Liver (tissue), 9 donors: ENCODE results near the gene LKAAEAR1. TPM values are rescaled to one million over a fixed set of nuclear protein-coding genes. Genes with fewer than 3 reads are reported as not detected.

Experiments used
- DNase-seq: peaks from one replicate; pipeline ENCODE4 v3.0.0-alpha.2; 2017; ENCODE audit warnings: low spot score
- H3K27ac ChIP-seq, 2 donors: one replicate each; pipeline ENCODE4 v1.7.0; 2013; ENCODE audit warnings: inconsistent platforms in 2 of 2, low read length in 2 of 2, control low read depth in 1 of 2, low read depth in 1 of 2, mild to moderate bottlenecking in 1 of 2
- H3K27me3 ChIP-seq, 4 donors: one replicate each; pipeline versions ENCODE4 v1.6.1 to v1.7.0; 2013; ENCODE audit warnings: low read length in 3 of 4, inconsistent platforms in 1 of 4, mild to moderate bottlenecking in 1 of 4, moderate library complexity in 1 of 4; ENCODE audit not compliant: control insufficient read depth in 4 of 4, insufficient read depth in 4 of 4
- H3K36me3 ChIP-seq, 4 donors: one replicate each; pipeline versions ENCODE4 v1.6.1 to v1.7.0; 2013; ENCODE audit warnings: low read length in 3 of 4, mild to moderate bottlenecking in 3 of 4, low read depth in 1 of 4, moderate library complexity in 1 of 4; ENCODE audit not compliant: control insufficient read depth in 4 of 4, insufficient read depth in 3 of 4
- H3K4me1 ChIP-seq, 4 donors: one replicate each; pipeline versions ENCODE4 v1.6.1 to v1.7.0; 2013; ENCODE audit warnings: low read length in 3 of 4, mild to moderate bottlenecking in 3 of 4, moderate library complexity in 1 of 4; ENCODE audit not compliant: control insufficient read depth in 4 of 4, insufficient read depth in 4 of 4
- H3K4me3 ChIP-seq, 3 donors: one replicate each; pipeline versions ENCODE4 v1.6.1 to v1.7.0; 2013; ENCODE audit warnings: low read length in 3 of 3, control low read depth in 1 of 3, low read depth in 1 of 3, mild to moderate bottlenecking in 1 of 3
- H3K9ac ChIP-seq, 2 donors: one replicate each; pipeline ENCODE4 v1.7.0; 2013; ENCODE audit warnings: low read length in 2 of 2, mild to moderate bottlenecking in 2 of 2, moderate library complexity in 2 of 2, control low read depth in 1 of 2, low read depth in 1 of 2
- H3K9me3 ChIP-seq, 4 donors: one replicate each; pipeline versions ENCODE4 v1.6.1 to v1.7.0; 2013; ENCODE audit warnings: low read length in 3 of 4; ENCODE audit not compliant: control insufficient read depth in 4 of 4
- EGR1 ChIP-seq, 2 donors: IDR thresholded peaks; 2 replicates each; pipeline ENCODE4 v1.6.1; 2016 to 2018; ENCODE audit warnings: antibody characterized with exemption in 2 of 2, low read depth in 2 of 2
- FOXA1 ChIP-seq: IDR thresholded peaks from 2 replicates; pipeline ENCODE4 v1.6.1; 2016; ENCODE audit warnings: antibody characterized with exemption
- FOXA2 ChIP-seq: IDR thresholded peaks from 2 replicates; pipeline ENCODE4 v1.6.1; 2016; ENCODE audit warnings: antibody characterized with exemption
- GABPA ChIP-seq, 2 donors: IDR thresholded peaks in 1 of 2; conservative IDR thresholded peaks in 1 of 2; 2 replicates each; pipeline ENCODE4 v1.6.1; 2016; ENCODE audit warnings: antibody characterized with exemption in 2 of 2, mild to moderate bottlenecking in 1 of 2, moderate library complexity in 1 of 2
- HNF4A ChIP-seq, 2 donors: conservative IDR thresholded peaks; 2 replicates each; pipeline ENCODE4 v1.6.1; 2016; ENCODE audit warnings: antibody characterized with exemption in 2 of 2, mild to moderate bottlenecking in 2 of 2
- JUND ChIP-seq, 2 donors: IDR thresholded peaks; 2 replicates each; pipeline ENCODE4 v1.6.1; 2016; ENCODE audit warnings: antibody characterized with exemption in 2 of 2
- NR2F2 ChIP-seq: IDR thresholded peaks from 2 replicates; pipeline ENCODE4 v1.6.1; 2016; ENCODE audit warnings: antibody characterized with exemption
- RAD21 ChIP-seq, 2 donors: IDR thresholded peaks; 2 replicates each; pipeline ENCODE4 v1.6.1; 2016; ENCODE audit warnings: antibody characterized with exemption in 2 of 2, mild to moderate bottlenecking in 2 of 2
- RXRA ChIP-seq, 2 donors: IDR thresholded peaks; 2 replicates each; pipeline ENCODE4 v1.6.1; 2017 to 2018; ENCODE audit warnings: antibody characterized with exemption in 2 of 2, mild to moderate bottlenecking in 1 of 2
- SP1 ChIP-seq: IDR thresholded peaks from 2 replicates; pipeline ENCODE4 v1.6.1; 2018; ENCODE audit warnings: antibody characterized with exemption, mild to moderate bottlenecking
- TAF1 ChIP-seq: conservative IDR thresholded peaks from 2 replicates; pipeline ENCODE4 v1.6.1; 2016; ENCODE audit warnings: antibody characterized with exemption, mild to moderate bottlenecking
- YY1 ChIP-seq: IDR thresholded peaks from 2 replicates; pipeline ENCODE4 v1.6.1; 2016; ENCODE audit warnings: antibody characterized with exemption, mild to moderate bottlenecking
- WGBS: extraction: QIAGEN DNeasy Blood & Tissue Kit; methylation state at CpG from one replicate; pipeline ENCODE4 v1.1.7; 2013; 5-methylcytosine and 5-hydroxymethylcytosine counted together
- polyA plus RNA-seq, 2 donors: library from polyadenylated mRNA; stranded (reverse) in 1 of 2; unstranded in 1 of 2; fragments of 200-250 nt in 1 of 2; fragments of >200 nt in 1 of 2; fragmentation: Nextera tagmentation in 1 of 2; extraction: Ambion mirVana in 1 of 2; gene quantifications; one replicate each; pipeline versions ENCODE4 v1.2.1 to v1.2.3, GENCODE V29; 2013 to 2015
- total RNA-seq, 2 donors: library from RNA; depleted of rRNA; stranded (reverse); fragments of >200 nt; gene quantifications; one replicate each; pipeline ENCODE4 v1.2.3, GENCODE V29; 2014
- TF ChIP-seq, protein P1 (sequence below): fragments of 150-350 bp; IDR thresholded peaks from 2 replicates; pipeline ENCODE4 v1.5.1; 2017; ENCODE audit warnings: improper control_type of control experiment, low read depth, low read length; ENCODE audit not compliant: missing input control
- TF ChIP-seq, protein P2 (sequence below): IDR thresholded peaks from 2 replicates; pipeline ENCODE4 v1.6.1; 2016; ENCODE audit warnings: antibody characterized with exemption
- TF ChIP-seq, protein P3 (sequence below): IDR thresholded peaks from 2 replicates; pipeline ENCODE4 v1.6.1; 2016; ENCODE audit warnings: antibody characterized with exemption
- TF ChIP-seq, protein P4 (sequence below): IDR thresholded peaks from 2 replicates; pipeline ENCODE4 v1.6.1; 2016; ENCODE audit warnings: antibody characterized with exemption
- TF ChIP-seq, protein P5 (sequence below): IDR thresholded peaks from 2 replicates; pipeline ENCODE4 v1.6.1; 2016; ENCODE audit warnings: antibody characterized with exemption, mild to moderate bottlenecking
- donor health status: healthy.
- donor health status: healthy.
- donor health status: healthy.
- donor health status: healthy.
- donor health status: healthy.

LKAAEAR1 gene
- total and polyA plus RNA-seq, 4 donors = 0.08 TPM; not detected in 3

DNA sequence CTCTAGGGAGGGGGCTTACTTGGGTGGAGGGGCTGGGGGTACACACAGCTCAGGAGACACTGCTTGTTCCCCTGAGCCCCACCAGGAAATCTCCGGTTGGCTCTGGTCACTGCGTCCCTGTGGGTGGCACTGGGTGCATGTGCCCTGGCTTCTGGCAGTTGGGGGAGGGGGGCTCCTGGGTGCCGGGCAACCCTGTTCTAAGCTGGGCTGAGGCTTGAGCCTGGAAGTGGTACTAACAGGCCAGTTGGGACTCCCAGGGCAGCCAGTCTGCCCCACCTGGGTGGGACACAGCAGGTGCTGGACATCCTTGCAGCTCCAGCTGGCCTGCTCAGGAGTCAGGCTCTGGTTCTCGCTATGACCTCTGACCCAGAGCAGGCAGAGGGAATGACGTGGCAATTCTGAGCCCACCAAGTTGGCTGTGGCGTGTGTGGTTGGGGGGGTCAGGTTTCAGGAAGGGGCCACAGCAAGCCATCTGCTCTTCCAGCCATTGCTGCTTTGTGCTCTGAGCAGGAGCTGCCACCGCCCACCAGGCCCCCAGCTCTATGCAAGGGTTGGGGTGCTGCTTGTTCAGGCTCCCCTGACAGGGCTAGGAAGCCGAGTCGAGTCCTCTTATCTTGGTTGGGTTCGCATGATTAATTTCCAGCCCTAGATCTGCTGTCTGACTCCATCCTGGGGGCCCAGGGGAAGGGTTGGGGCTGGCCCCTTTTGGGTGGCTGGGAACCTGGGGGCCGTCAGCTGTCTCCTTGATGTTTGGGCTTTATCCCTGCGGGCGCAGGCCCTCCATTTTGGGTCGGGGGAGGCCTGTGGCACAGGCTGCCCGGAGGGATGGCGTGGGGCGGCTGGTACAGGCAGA is 47.6 kb downstream of the LKAAEAR1 start:
- Histone ChIP-seq H3K9ac (no peak overlapping the region), H3K27ac (no peak overlapping the region), H3K27me3 (peaks cover 0 to 3% (median 2%) of the 10 kb centered on the region in 4 donors), H3K9me3 (no peaks in the 10 kb centered on the region), H3K36me3 (peaks cover 5 to 25% (median 12%) of the 10 kb centered on the region in 4 donors), H3K4me3 (no peak overlapping the region), H3K4me1 (peaks cover 4 to 19% (median 11%) of the 10 kb centered on the region in 4 donors)
- TF ChIP-seq JUND (IDR thresholded peaks at IDR 0.05) (no peak), NR2F2 (no peak), HNF4A (conservative IDR thresholded peaks at IDR 0.05) (no peak), RXRA (IDR thresholded peaks at IDR 0.05) (no peak), TAF1 (no peak), GABPA (IDR thresholded peaks at IDR 0.05 in 1 of 2, conservative IDR thresholded peaks at IDR 0.05 in 1 of 2) (no peak), SP1 (no peak), RAD21 (IDR thresholded peaks at IDR 0.05) (no peak)
- TF ChIP-seq, protein P1, sequence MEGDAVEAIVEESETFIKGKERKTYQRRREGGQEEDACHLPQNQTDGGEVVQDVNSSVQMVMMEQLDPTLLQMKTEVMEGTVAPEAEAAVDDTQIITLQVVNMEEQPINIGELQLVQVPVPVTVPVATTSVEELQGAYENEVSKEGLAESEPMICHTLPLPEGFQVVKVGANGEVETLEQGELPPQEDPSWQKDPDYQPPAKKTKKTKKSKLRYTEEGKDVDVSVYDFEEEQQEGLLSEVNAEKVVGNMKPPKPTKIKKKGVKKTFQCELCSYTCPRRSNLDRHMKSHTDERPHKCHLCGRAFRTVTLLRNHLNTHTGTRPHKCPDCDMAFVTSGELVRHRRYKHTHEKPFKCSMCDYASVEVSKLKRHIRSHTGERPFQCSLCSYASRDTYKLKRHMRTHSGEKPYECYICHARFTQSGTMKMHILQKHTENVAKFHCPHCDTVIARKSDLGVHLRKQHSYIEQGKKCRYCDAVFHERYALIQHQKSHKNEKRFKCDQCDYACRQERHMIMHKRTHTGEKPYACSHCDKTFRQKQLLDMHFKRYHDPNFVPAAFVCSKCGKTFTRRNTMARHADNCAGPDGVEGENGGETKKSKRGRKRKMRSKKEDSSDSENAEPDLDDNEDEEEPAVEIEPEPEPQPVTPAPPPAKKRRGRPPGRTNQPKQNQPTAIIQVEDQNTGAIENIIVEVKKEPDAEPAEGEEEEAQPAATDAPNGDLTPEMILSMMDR = no peak
- TF ChIP-seq, protein P2, sequence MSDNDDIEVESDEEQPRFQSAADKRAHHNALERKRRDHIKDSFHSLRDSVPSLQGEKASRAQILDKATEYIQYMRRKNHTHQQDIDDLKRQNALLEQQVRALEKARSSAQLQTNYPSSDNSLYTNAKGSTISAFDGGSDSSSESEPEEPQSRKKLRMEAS = no peak
- TF ChIP-seq, protein P3, sequence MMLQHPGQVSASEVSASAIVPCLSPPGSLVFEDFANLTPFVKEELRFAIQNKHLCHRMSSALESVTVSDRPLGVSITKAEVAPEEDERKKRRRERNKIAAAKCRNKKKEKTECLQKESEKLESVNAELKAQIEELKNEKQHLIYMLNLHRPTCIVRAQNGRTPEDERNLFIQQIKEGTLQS = no peak
- no peak for DNase-seq
- 78% methylated on average over 17 of the region's 17 CpGs for WGBS

DNA sequence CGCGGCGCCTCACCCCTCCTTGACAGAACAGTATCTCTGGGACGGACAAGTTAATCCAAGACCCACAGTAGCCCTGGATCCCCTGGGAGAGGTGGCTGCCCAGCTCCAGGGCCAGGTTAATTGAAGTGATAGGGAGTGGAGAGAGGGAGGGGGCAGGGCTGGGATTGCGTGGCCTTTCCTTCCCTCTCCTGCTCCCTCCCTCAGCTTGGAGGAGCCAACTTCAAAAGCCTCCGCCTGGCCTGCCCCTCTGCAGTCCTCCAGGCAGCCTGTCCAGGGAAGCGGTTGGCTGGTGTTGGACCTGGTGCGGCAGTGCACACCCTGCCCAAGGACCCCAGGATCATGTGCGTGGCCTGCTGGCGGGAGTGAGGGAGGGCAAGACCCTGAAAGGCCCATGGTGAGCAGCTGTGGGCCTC is 48.3 kb downstream of the LKAAEAR1 start, which contains the start of gene C20orf204:
C20orf204 (plus strand) TSS at position 250 of the 413 bp plus-strand sequence; CDS start at position 392, 142 bp downstream.
- no peak within 1 kb of the TSS for H3K4me3 ChIP-seq
- DNase-seq = no peak
- 80% methylated on average over 10 of the region's 10 CpGs for WGBS
- peaks cover 4 to 19% (median 11%) of the 10 kb centered on the region in 4 donors for H3K4me1 ChIP-seq
- H3K27me3 ChIP-seq = peaks cover 0 to 3% (median 0%) of the 10 kb centered on the region in 4 donors
- H3K36me3 ChIP-seq = peaks cover 5 to 29% (median 13%) of the 10 kb centered on the region in 4 donors
- TF ChIP-seq, protein P4, sequence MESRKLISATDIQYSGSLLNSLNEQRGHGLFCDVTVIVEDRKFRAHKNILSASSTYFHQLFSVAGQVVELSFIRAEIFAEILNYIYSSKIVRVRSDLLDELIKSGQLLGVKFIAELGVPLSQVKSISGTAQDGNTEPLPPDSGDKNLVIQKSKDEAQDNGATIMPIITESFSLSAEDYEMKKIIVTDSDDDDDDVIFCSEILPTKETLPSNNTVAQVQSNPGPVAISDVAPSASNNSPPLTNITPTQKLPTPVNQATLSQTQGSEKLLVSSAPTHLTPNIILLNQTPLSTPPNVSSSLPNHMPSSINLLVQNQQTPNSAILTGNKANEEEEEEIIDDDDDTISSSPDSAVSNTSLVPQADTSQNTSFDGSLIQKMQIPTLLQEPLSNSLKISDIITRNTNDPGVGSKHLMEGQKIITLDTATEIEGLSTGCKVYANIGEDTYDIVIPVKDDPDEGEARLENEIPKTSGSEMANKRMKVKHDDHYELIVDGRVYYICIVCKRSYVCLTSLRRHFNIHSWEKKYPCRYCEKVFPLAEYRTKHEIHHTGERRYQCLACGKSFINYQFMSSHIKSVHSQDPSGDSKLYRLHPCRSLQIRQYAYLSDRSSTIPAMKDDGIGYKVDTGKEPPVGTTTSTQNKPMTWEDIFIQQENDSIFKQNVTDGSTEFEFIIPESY = no peak
- TF ChIP-seq RAD21 (IDR thresholded peaks at IDR 0.05) = no peak
- TF ChIP-seq HNF4A (conservative IDR thresholded peaks at IDR 0.05) = no peak
- TF ChIP-seq, protein P1 = no peak
- TF ChIP-seq YY1 = no peak
- no peak for TF ChIP-seq FOXA2
- TF ChIP-seq, protein P5, sequence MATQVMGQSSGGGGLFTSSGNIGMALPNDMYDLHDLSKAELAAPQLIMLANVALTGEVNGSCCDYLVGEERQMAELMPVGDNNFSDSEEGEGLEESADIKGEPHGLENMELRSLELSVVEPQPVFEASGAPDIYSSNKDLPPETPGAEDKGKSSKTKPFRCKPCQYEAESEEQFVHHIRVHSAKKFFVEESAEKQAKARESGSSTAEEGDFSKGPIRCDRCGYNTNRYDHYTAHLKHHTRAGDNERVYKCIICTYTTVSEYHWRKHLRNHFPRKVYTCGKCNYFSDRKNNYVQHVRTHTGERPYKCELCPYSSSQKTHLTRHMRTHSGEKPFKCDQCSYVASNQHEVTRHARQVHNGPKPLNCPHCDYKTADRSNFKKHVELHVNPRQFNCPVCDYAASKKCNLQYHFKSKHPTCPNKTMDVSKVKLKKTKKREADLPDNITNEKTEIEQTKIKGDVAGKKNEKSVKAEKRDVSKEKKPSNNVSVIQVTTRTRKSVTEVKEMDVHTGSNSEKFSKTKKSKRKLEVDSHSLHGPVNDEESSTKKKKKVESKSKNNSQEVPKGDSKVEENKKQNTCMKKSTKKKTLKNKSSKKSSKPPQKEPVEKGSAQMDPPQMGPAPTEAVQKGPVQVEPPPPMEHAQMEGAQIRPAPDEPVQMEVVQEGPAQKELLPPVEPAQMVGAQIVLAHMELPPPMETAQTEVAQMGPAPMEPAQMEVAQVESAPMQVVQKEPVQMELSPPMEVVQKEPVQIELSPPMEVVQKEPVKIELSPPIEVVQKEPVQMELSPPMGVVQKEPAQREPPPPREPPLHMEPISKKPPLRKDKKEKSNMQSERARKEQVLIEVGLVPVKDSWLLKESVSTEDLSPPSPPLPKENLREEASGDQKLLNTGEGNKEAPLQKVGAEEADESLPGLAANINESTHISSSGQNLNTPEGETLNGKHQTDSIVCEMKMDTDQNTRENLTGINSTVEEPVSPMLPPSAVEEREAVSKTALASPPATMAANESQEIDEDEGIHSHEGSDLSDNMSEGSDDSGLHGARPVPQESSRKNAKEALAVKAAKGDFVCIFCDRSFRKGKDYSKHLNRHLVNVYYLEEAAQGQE = no peak
- no peak for TF ChIP-seq SP1
- TF ChIP-seq, protein P2 = no peak
- no peak for TF ChIP-seq FOXA1
- no peak for TF ChIP-seq GABPA (IDR thresholded peaks at IDR 0.05 in 1 of 2, conservative IDR thresholded peaks at IDR 0.05 in 1 of 2)
- TF ChIP-seq EGR1 (IDR thresholded peaks at IDR 0.05; ENCODE audit: low read depth in 2 of 2) = no peak
- H3K9ac ChIP-seq = no peak within 1 kb of the TSS
- H3K27ac ChIP-seq = no peak within 1 kb of the TSS
- no peaks in the 10 kb centered on the region for H3K9me3 ChIP-seq
